ENCODE measurements around the gene MAP3K7.

Gene MAP3K7

DNA sequence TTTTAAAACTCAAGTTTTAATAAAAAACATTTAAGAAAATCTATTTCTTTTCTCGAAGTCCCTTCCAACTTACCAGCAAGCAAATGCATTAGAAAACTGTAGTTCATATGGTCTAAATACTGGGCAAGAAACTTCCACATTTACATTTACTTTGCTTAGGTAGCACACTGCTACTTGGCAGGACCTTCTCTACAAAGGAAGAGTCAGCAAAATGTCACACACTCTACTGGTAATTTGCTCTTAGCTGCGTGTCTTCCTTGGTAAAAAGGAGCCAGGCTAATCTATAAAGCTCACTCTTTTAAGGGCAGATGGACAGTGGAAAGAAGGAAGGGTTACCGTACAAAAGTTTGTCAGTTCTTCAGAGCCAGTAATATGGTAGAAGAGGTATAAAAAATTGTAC is 45.7 kb downstream of the MAP3K7 start:
- TF ChIP-seq, protein P1, sequence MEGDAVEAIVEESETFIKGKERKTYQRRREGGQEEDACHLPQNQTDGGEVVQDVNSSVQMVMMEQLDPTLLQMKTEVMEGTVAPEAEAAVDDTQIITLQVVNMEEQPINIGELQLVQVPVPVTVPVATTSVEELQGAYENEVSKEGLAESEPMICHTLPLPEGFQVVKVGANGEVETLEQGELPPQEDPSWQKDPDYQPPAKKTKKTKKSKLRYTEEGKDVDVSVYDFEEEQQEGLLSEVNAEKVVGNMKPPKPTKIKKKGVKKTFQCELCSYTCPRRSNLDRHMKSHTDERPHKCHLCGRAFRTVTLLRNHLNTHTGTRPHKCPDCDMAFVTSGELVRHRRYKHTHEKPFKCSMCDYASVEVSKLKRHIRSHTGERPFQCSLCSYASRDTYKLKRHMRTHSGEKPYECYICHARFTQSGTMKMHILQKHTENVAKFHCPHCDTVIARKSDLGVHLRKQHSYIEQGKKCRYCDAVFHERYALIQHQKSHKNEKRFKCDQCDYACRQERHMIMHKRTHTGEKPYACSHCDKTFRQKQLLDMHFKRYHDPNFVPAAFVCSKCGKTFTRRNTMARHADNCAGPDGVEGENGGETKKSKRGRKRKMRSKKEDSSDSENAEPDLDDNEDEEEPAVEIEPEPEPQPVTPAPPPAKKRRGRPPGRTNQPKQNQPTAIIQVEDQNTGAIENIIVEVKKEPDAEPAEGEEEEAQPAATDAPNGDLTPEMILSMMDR (IDR thresholded peaks at IDR 0.05; ENCODE audit: borderline replicate concordance, extremely low read depth, low read length, poor library complexity, severe bottlenecking), result no peak
- TF ChIP-seq EZH2 (IDR thresholded peaks at IDR 0.05; ENCODE audit: borderline replicate concordance, low read depth, low read length, severe bottlenecking), result no peak
- H4K20me1 ChIP-seq (ENCODE audit: insufficient read depth, low read length), result no peaks in the 10 kb centered on the region
- no peaks in the 10 kb centered on the region for H3K9me3 ChIP-seq (ENCODE audit: insufficient read depth, low read length, severe bottlenecking)
- H3K27ac ChIP-seq (ENCODE audit: low read length), result no peak overlapping the region
- H2AFZ ChIP-seq (ENCODE audit: low read depth, low read length), result no peak overlapping the region
- no peaks in the 10 kb centered on the region for H3K79me2 ChIP-seq (ENCODE audit: insufficient read depth, low read length)
- DNase-seq (no peak), ATAC-seq (ENCODE audit: insufficient read depth, low read depth) (no peak)
- peaks cover 46% of the 10 kb centered on the region for H3K36me3 ChIP-seq (ENCODE audit: insufficient read depth, low read length)
- H3K4me3 ChIP-seq (ENCODE audit: low read depth in 1 of 2, low read length in 2 of 2), result no peak overlapping the region
- no peaks in the 10 kb centered on the region for H3K4me1 ChIP-seq (ENCODE audit: insufficient read depth, low read length)
- no peak overlapping the region for H3K4me2 ChIP-seq (ENCODE audit: insufficient read depth, low read length)
- H3K27me3 ChIP-seq (ENCODE audit: insufficient read depth, low read length, poor library complexity), result no peaks in the 10 kb centered on the region
- no peak overlapping the region for H3K9ac ChIP-seq (ENCODE audit: low read depth, low read length)

GRCh38 chr6:90538278-90539046 is 48.4 kb downstream of the MAP3K7 start:
- Histone ChIP-seq H3K9ac (ENCODE audit: low read depth, low read length) (no peak overlapping the region), H3K9me3 (ENCODE audit: insufficient read depth, low read length, severe bottlenecking) (no peaks in the 10 kb centered on the region), H2AFZ (ENCODE audit: low read depth, low read length) (no peak overlapping the region), H4K20me1 (ENCODE audit: insufficient read depth, low read length) (no peaks in the 10 kb centered on the region), H3K79me2 (ENCODE audit: insufficient read depth, low read length) (no peaks in the 10 kb centered on the region), H3K27ac (ENCODE audit: low read length) (no peak overlapping the region), H3K4me1 (ENCODE audit: insufficient read depth, low read length) (no peaks in the 10 kb centered on the region), H3K4me2 (ENCODE audit: insufficient read depth, low read length) (no peak overlapping the region), H3K36me3 (ENCODE audit: insufficient read depth, low read length) (peaks cover 36% of the 10 kb centered on the region; the same call in 1 of the 2 replicates), H3K4me3 (ENCODE audit: low read depth in 1 of 2, low read length in 2 of 2) (no peak overlapping the region), H3K27me3 (ENCODE audit: insufficient read depth, low read length, poor library complexity) (no peaks in the 10 kb centered on the region)
- no peak for DNase-seq
- no peak for ATAC-seq (ENCODE audit: insufficient read depth, low read depth)
- no peak for TF ChIP-seq EZH2 (IDR thresholded peaks at IDR 0.05; ENCODE audit: borderline replicate concordance, low read depth, low read length, severe bottlenecking)
- TF ChIP-seq, protein P1 (IDR thresholded peaks at IDR 0.05; ENCODE audit: borderline replicate concordance, extremely low read depth, low read length, poor library complexity, severe bottlenecking), result no peak

GRCh38 chr6:90537723-90538258 is 49.1 kb downstream of the MAP3K7 start:
- H3K36me3 ChIP-seq (ENCODE audit: insufficient read depth, low read length), result peaks cover 37% of the 10 kb centered on the region; the same call in 1 of the 2 replicates
- no peak overlapping the region for H3K4me3 ChIP-seq (ENCODE audit: low read depth in 1 of 2, low read length in 2 of 2)
- no peak overlapping the region for H3K9ac ChIP-seq (ENCODE audit: low read depth, low read length)
- H4K20me1 ChIP-seq (ENCODE audit: insufficient read depth, low read length), result no peaks in the 10 kb centered on the region
- no peaks in the 10 kb centered on the region for H3K4me1 ChIP-seq (ENCODE audit: insufficient read depth, low read length)
- no peaks in the 10 kb centered on the region for H3K79me2 ChIP-seq (ENCODE audit: insufficient read depth, low read length)
- no peaks in the 10 kb centered on the region for H3K27me3 ChIP-seq (ENCODE audit: insufficient read depth, low read length, poor library complexity)
- TF ChIP-seq, protein P1 (IDR thresholded peaks at IDR 0.05; ENCODE audit: borderline replicate concordance, extremely low read depth, low read length, poor library complexity, severe bottlenecking), result no peak
- TF ChIP-seq EZH2 (IDR thresholded peaks at IDR 0.05; ENCODE audit: borderline replicate concordance, low read depth, low read length, severe bottlenecking), result no peak
- no peak overlapping the region for H2AFZ ChIP-seq (ENCODE audit: low read depth, low read length)
- ATAC-seq (ENCODE audit: insufficient read depth, low read depth) (no peak), DNase-seq (no peak)
- H3K4me2 ChIP-seq (ENCODE audit: insufficient read depth, low read length), result no peak overlapping the region
- no peaks in the 10 kb centered on the region for H3K9me3 ChIP-seq (ENCODE audit: insufficient read depth, low read length, severe bottlenecking)
- no peak overlapping the region for H3K27ac ChIP-seq (ENCODE audit: low read length)

Data from DND-41 (cell line).